ENCODE data around the gene FRS3.

The FRS3 gene

DNA sequence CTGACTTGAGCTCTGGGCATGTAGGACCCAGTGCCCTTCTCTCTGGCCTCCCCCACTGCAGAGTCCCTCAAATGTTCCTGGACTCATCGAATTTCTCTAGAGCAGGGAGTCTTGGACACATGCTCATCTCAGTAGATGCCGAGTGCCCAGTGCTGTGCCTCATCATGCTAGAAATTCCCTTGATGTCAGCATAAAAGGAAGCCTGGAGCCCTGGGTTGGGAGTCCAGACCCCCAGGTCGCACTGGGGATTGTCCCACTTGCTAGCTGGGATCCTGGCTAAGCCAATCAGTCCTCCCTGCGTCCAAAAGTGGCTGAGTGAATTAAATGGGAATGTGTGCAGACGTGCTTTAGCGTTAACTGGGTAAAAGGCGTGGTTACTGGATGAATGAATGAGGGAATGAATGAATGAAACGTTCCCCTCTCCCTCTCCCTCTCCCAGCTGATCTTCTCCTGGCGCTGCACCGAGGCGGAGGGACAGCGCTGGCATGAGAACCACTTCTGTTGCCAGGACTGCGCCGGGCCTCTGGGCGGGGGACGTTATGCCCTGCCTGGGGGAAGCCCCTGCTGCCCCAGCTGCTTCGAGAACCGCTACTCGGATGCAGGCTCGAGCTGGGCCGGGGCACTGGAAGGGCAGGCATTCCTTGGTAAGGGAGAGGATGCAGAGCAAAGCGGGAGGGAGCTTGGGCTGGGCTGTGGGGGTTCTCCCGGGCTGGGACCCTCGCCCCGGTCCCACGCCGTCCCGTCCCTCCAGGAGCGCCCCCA lies 6.2 kb upstream of the FRS3 start:
- POLR2A ChIA-PET: no interaction called here
- CTCF ChIA-PET: interaction anchor here (0.7 to 11.1 kb wide), 48 partner anchors 9 to 761 kb away, joined by 3 to 253 read pairs (median 6); partner anchors contain the start of genes BYSL, CCND3, MED20 and TAF8
- TF ChIP-seq, protein P1, sequence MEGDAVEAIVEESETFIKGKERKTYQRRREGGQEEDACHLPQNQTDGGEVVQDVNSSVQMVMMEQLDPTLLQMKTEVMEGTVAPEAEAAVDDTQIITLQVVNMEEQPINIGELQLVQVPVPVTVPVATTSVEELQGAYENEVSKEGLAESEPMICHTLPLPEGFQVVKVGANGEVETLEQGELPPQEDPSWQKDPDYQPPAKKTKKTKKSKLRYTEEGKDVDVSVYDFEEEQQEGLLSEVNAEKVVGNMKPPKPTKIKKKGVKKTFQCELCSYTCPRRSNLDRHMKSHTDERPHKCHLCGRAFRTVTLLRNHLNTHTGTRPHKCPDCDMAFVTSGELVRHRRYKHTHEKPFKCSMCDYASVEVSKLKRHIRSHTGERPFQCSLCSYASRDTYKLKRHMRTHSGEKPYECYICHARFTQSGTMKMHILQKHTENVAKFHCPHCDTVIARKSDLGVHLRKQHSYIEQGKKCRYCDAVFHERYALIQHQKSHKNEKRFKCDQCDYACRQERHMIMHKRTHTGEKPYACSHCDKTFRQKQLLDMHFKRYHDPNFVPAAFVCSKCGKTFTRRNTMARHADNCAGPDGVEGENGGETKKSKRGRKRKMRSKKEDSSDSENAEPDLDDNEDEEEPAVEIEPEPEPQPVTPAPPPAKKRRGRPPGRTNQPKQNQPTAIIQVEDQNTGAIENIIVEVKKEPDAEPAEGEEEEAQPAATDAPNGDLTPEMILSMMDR (IDR thresholded peaks at IDR 0.05; ENCODE audit: control extremely low read depth, extremely low read depth, low read depth, missing control alignments): no peak
- no peak for DNase-seq (ENCODE audit: extremely low spot score)

DNA sequence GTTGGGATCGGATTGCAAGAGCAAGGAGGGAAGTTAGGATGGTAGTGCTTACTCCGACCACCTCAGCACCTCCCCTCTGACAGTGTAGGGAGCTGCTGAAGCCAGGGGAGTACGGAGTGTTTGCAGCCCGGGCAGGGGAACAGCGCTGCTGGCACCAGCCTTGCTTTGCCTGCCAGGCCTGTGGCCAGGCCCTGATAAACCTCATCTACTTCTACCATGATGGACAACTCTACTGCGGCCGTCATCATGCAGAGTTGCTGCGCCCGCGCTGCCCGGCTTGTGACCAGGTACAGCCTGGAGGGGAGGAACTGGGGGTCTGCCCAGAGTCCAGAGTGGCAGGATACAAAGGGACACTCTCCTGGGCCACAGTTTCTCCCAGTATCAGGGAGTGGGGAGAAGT lies 5.6 kb upstream of the FRS3 start:
- TF ChIP-seq, protein P1 (IDR thresholded peaks at IDR 0.05; ENCODE audit: control extremely low read depth, extremely low read depth, low read depth, missing control alignments): no peak
- ChIA-PET POLR2A (no interaction called here), CTCF (interaction anchor here (0.9 to 11.1 kb wide), 19 partner anchors 9 to 380 kb away, joined by 3 to 253 read pairs (median 16); partner anchors contain the start of genes BYSL, MED20 and TAF8)
- no peak for DNase-seq (ENCODE audit: extremely low spot score)

DNA sequence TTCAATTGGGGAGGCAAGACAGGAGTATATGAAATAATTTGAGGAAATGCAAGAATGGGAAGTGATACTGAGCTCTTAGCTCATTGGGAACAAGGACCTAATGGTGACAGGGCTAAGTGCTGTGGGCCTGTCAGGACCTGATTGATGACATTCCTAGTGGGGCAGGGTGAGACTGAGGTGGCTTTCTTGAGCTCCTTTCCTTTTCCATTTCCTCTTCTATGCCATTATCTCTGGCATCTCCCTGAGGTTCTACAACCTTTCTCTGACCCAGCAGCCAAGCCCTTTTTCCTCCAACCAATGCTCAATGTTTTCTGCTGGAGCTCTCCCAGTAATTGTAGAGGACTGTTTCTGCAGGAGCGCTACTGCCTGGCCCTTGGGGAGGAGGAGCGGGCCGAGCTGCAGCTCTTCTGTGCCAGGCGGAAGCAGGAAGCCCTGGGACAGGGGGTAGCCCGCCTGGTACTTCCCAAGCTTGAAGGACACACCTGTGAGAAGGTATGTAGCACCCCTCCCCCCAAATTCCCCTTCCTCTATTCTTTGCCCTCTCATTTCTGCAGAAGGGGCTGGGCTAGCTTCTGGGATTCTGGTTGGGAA lies 5.0 kb upstream of the FRS3 start:
- TF ChIP-seq, protein P1 (IDR thresholded peaks at IDR 0.05; ENCODE audit: control extremely low read depth, extremely low read depth, low read depth, missing control alignments): no peak
- DNase-seq (ENCODE audit: extremely low spot score): no peak
- ChIA-PET POLR2A (no interaction called here), CTCF (interaction anchor here (1.3 to 11.1 kb wide), 12 partner anchors 9 to 416 kb away, joined by 4 to 253 read pairs (median 20); partner anchors contain the start of genes BYSL, MED20 and TAF8)

DNA sequence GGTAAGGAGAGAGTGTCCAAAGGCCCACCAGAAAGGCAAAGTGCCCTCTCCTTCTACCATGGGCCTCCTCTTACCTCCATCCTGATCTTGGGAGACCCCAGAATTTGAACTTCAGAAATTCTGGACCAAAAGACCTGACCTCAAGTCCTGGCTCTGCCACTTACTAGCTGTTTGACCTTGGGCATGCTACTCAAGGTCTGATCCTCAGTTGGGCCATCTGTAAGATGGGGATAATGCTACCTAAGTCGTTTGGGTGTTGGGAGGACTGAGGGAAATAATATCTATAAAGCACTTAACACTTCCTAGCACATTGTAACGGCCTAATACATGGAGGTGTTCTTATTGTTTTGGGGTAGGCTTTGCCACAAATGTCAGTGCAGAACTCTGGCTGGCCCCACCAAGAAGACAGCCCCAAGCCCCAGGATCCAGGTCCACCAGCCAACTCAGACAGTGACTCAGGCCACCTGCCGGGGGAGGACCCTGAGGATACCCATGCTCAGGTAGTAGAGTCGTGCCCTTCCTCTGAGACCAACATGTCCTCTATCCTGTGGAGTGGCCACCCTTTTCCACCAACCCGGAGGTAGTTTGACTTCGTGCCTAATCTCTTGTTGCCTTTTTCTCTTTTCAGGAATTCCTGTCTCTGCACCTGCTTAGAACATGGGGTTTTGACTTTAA lies 3.5 kb upstream of the FRS3 start:
- CTCF ChIA-PET: interaction anchor here (0.7 to 11.1 kb wide), 6 partner anchors 7 to 415 kb away, joined by 3 to 253 read pairs (median 12); partner anchors contain the start of genes BYSL, MED20 and TAF8
- TF ChIP-seq, protein P1 (IDR thresholded peaks at IDR 0.05; ENCODE audit: control extremely low read depth, extremely low read depth, low read depth, missing control alignments): no peak

DNA sequence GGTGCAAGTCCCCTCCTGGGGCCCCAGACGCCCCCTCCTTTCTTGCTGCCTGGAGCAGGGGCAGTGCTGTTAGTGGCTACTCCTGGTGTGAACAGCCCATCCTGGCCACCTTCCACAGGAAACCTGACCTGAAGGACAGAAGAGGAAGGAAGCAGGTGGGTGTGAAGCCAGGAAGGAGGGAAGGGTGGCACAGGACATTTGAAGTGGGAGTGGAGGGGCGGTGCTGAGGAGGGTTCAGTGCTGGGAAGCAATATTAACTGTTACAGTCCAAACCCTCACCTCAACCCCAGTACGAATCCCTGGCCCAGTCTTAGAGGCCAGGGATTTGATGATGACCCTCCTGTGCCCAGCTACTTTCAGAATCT lies 1.6 kb upstream of the FRS3 start:
- POLR2A ChIA-PET: no interaction called here
- CTCF ChIA-PET: interaction anchor here (0.7 to 11.1 kb wide), 5 partner anchors 23 to 264 kb away, joined by 3 to 253 read pairs (median 3); partner anchors contain the start of genes BYSL, MED20 and TAF8
- TF ChIP-seq, protein P1 (IDR thresholded peaks at IDR 0.05; ENCODE audit: control extremely low read depth, extremely low read depth, low read depth, missing control alignments): no peak
- DNase-seq (ENCODE audit: extremely low spot score): no peak

More for the DNA sequence above, 3.5 kb upstream of the FRS3 start:
- no peak for DNase-seq (ENCODE audit: extremely low spot score)
- POLR2A ChIA-PET: no interaction called here

Measured in GM10248 (cell line).